ENCODE data around the gene ODAD4.

Gene ODAD4

GRCh38 chr17:41939693-41940090, 9.3 kb downstream of the ODAD4 start:
- TF ChIP-seq GATA1 (IDR thresholded peaks at IDR 0.05; ENCODE audit: low read depth, low read length): no peak
- peak; percentile 25 for TF ChIP-seq POLR2A (IDR thresholded peaks at IDR 0.05; ENCODE audit: low read length)
- peak; percentile 63 to 65 for DNase-seq

DNA sequence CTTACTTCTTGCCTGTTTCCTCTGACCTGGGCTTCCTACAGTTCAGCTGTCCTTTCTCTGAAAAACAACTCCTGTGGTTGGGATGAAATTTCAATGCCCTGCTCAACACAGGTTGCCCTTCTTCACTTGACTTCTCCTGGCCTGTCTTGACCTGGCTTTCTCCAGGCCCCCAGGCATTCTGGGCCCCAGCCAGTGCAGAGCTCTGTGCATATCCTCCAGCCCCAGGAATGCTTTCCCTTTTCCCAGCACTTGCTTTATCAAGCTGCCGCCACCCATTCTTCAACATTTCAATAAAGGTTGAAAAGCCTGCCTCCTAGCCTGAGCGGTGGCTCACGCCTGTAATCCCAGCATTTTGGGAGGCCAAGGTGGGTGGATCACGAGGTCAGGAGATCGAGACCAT, 10.8 kb downstream of the ODAD4 start:
- TF ChIP-seq GATA1 (IDR thresholded peaks at IDR 0.05; ENCODE audit: low read depth, low read length) (no peak), POLR2A (IDR thresholded peaks at IDR 0.05; ENCODE audit: low read length) (no peak)
- DNase-seq: no peak

DNA sequence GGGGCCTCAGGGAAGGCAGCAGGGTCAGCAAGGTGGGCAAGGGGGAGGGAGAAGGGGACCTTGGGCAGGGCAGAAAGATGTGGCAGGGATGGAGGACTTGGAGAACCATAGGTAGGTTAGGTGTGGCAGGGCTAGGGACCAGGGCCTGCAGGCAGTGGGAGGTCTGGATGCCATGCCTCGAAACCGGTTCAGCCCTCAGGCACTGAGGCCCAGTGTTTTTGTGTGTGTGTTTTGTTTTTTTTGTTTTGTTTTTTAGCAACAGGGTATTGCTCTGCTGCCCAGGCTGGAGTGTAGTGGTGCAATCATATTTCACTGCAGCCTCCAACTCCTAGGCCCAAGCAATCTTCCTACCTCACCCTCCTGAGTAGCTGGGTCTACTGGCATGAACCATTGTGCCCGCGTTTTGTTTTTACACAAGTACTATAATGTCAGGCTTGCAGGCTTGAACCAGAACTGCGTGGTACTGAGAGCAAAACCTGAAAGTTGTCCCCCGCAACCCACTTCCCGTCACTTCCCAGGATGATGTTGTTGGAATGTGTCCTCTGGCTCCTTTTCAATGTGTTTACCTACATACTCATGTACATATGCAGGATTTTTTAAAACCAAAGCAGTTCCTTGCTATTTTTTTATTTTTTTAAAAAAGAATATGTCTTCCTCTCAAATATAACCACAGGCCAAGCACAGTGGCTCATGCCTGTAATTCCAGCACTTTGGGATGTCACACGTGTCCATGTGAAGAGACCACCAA, 12.4 kb downstream of the ODAD4 start:
- DNase-seq: no peak
- no peak for TF ChIP-seq GATA1 (IDR thresholded peaks at IDR 0.05; ENCODE audit: low read depth, low read length)

DNA sequence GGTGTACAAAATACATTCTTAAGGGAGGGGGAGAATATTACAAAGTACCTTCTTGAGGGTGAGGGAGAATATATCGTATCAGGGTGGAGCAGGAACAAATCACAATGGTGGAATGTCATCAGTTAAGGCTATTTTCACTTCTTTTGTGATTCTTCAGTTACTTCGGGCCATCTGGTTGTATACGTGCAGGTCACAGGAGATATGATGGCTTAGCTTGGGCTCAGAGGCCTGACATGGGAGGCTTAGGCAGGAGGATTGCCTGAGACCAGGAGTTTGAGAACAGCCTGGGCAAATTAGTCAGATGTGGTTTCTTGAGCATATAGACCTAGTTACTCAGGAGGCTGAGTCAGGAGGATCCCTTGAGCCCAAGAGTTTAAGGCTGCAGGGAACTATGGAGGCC, 13.1 kb downstream of the ODAD4 start:
- peak in 1 of 2 experiments; percentile 35 for DNase-seq
- no peak for TF ChIP-seq POLR2A (IDR thresholded peaks at IDR 0.05; ENCODE audit: low read length)
- no peak for TF ChIP-seq GATA1 (IDR thresholded peaks at IDR 0.05; ENCODE audit: low read depth, low read length)

GRCh38 chr17:41944943-41945342, 14.5 kb downstream of the ODAD4 start:
- TF ChIP-seq POLR2A (IDR thresholded peaks at IDR 0.05; ENCODE audit: low read length): no peak
- TF ChIP-seq GATA1 (IDR thresholded peaks at IDR 0.05; ENCODE audit: low read depth, low read length): no peak

DNA sequence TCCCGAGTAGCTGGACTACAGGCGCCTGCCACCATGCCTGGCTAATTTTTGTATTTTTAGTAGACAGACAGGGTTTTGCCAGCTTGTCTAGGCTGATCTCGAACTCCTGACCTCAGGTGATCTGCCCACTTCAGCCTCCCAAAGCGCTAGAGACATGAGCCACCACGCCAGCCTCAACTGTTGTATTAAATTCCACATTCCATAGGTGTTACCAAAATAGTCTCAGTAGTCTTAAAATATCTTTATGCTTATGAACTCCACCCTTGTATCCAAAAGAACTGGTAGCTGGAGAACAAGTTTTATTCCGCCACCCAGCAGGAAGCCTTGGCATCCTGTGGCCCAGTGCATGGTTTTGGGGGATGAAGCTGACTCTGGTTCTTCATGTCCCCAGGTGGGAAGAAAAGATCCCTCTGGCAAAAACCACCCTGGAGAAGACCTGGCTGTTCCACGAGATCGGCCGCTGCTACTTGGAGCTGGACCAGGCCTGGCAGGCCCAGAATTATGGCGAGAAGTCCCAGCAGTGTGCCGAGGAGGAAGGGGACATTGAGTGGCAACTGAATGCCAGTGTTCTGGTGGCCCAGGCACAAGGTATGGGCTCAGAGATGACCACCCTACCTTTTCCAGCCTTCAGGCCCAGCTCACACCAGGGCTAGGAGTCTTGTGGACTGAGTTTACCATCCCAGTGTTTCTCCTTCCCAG, 18.5 kb downstream of the ODAD4 start:
- DNase-seq: no peak
- TF ChIP-seq GATA1 (IDR thresholded peaks at IDR 0.05; ENCODE audit: low read depth, low read length): no peak
- TF ChIP-seq POLR2A (IDR thresholded peaks at IDR 0.05; ENCODE audit: low read length): no peak

More at GRCh38 chr17:41944943-41945342, 14.5 kb downstream of the ODAD4 start:
- DNase-seq: no peak

- TF ChIP-seq GATA1 (IDR thresholded peaks at IDR 0.05; ENCODE audit: low read depth, low read length): no peak
- no peak for TF ChIP-seq POLR2A (IDR thresholded peaks at IDR 0.05; ENCODE audit: low read length)
- DNase-seq: peak in 1 of 2 experiments; percentile 36
Observed at GRCh38 chr17:41956522-41956921, 26.1 kb downstream of the ODAD4 start.

DNA sequence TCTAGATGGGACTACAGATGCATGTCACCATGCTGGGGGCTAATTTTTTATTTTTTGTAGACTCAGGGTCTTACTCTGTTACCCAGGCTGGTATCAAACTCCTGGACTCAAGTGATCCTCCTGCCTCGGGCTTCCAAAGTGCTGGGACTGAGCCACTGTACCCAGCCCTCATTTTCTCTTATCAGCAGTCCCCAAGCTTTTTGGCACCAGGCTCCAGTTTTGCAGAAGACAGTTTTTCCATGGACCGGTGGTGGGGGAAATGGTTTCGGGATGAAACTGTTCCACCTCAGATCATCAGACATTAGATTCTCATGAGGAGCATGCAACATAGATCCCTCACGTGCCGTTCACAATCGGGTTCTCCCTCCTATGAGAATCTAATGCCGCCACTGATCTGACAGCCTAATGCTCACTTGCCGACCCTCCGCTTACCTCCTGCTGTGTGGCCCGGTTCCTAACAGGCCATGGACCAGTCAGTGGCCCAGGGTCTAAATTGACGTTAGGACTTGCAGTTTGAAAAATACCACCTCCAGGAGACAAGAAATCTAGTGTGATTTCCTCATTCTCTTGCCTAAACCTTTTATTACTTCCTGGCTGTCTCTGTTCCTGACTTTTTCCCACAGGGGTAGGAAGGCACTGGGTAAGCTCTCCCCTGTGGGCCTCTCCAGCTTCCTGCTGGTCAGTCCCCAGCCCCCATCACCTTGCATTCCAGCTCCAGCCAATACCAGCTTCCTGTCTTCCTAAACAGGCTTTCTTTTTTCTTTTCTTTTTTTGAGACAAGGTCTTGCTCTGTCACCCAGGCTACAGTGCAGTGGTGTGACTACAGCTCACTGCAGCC, 26.8 kb downstream of the ODAD4 start:
- peak; percentile 59 to 61 for DNase-seq
- TF ChIP-seq GATA1 (IDR thresholded peaks at IDR 0.05; ENCODE audit: low read depth, low read length): no peak
- TF ChIP-seq POLR2A (IDR thresholded peaks at IDR 0.05; ENCODE audit: low read length): no peak

- DNase-seq: no peak
- TF ChIP-seq POLR2A (IDR thresholded peaks at IDR 0.05; ENCODE audit: low read length) (no peak), GATA1 (IDR thresholded peaks at IDR 0.05; ENCODE audit: low read depth, low read length) (no peak)
Observed at GRCh38 chr17:41957869-41958439, 27.5 kb downstream of the ODAD4 start.

DNA sequence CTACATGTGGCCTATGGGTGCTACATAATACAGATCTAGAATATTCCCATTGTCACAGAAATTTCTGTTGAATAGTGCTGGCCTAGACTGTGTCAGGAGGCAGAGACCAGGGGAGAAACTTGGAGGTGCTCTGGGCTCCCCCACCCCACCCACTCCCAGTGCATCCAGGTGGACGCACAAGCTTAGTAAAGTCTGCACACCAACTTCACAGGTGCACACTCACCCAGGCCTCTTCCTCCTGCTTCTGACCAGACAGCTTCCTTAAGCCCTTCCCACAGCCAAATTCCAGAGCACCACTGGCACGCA, 28.6 kb downstream of the ODAD4 start:
- no peak for TF ChIP-seq GATA1 (IDR thresholded peaks at IDR 0.05; ENCODE audit: low read depth, low read length)
- no peak for TF ChIP-seq POLR2A (IDR thresholded peaks at IDR 0.05; ENCODE audit: low read length)
- DNase-seq: no peak

DNA sequence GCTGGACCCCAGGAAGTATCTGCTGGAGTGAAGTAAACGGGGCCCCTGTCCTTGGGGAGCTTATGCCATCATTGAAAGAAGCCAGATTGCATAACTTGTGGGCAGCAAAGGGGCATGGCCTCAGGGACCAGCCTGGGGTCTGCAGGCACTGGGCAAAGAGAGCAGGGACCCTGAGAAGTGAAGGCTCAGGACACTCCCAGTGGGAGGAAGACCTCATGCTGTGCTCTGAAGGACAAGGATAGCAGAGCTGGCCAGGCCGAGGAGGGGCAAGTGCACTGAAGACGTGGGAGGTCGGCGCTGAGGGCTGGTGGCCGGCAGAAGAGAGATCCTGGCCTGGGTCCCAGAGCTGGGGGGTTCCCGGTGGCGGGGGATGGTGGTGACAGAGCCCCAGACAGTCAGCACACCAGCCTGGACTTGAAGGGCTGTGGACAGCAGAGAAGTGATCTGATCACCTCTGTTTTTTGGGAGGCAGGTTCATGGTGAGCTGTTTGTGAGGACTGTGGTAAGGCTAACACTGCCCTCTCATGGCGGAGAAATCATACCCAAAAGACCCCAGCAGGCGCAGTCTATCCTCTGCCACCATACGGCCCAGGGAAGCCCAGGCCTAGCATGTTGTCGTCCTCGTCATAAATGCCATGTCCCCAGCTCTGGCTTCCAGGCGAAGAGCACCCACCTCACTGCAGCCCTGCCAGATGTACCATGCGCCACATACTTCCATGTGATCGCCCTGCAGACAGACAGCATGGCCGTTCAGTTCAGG, 29.1 kb downstream of the ODAD4 start:
- DNase-seq: peak; percentile 75 to 77
- TF ChIP-seq POLR2A (IDR thresholded peaks at IDR 0.05; ENCODE audit: low read length): no peak
- TF ChIP-seq GATA1 (IDR thresholded peaks at IDR 0.05; ENCODE audit: low read depth, low read length): no peak

GRCh38 chr17:41962111-41962510, 31.7 kb downstream of the ODAD4 start:
- DNase-seq: no peak
- TF ChIP-seq GATA1 (IDR thresholded peaks at IDR 0.05; ENCODE audit: low read depth, low read length): no peak
- TF ChIP-seq POLR2A (IDR thresholded peaks at IDR 0.05; ENCODE audit: low read length): no peak

DNA sequence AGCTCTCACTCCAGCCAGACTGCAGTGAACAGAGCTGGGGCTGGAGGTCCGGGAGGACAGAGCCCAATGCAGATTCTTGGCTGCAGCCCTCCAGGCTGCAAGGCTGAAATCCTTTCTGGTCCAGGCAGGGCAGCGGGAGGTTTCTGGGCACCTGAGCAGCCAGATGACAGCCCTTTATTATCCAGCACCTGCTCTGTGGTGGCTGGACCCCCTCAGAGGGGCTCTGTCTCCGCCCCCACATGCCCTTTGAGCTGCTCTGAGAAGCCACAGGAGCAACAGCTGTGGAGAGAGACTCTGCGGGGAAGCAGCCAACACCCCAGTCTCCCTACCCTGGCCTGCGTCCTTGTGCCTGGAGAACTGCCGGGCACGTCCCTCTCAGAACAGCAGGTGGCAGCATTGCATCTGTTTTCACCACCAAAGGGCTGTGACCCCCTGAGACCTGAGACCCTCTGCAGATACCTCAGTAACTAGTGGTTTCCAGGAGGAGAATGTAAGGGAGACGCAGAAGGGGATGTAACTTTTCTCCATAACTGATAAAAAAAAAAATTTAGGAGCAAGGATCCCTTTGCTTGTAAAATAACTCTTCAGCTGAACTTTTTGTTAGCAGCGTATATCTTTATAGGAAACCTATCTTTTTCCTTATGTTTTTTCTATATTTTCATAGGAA, 32.5 kb downstream of the ODAD4 start:
- TF ChIP-seq GATA1 (IDR thresholded peaks at IDR 0.05; ENCODE audit: low read depth, low read length) (no peak), POLR2A (IDR thresholded peaks at IDR 0.05; ENCODE audit: low read length) (no peak)
- peak; percentile 73 to 83 for DNase-seq

Measured in erythroblast (primary cell).